ENCODE data around the gene IFITM2.
"Not testable (repeated sequence)": the region's sequence is repeated elsewhere in the genome, so short reads cannot be mapped to it uniquely, and the experiment has no call there.

Gene IFITM2

DNA sequence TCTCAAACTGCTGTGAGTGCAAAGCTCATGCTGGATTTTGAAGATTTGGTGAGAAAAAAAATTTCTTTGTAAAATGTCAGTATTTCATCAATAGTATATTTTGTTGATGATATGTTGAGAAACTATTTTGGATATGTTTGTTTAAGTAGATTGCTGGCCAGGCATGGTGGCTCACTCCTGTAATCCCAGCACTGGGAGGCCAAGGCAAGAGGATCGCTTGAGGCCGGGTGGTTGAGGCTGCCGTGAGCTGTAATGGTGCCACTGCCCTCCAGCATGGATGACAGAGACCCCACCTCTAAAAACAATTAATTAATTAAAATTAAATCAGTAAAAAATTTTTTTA lies 19.9 kb downstream of the IFITM2 start:
- DNase-seq, result no peak

DNA sequence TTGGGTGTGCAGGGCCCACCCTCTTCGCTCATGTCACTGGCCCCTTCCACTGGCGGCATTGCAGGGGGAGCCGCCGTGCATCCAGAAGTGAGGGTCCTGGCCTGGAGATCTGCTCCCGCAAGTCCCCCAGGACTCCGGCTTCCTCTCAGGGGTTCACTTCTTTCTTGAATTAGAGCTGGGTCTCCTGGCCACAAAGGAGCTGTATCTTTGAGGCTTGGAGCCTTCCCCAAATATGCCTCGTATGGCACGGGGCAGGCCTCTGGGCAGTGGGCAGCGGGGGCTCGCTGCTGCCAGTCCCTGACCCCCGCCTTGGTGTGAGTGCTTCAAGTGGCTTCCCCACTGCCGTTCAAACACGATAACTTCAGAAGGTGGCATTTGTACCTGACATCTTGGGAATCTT lies 20.4 kb downstream of the IFITM2 start:
- DNase-seq, result no peak

DNA sequence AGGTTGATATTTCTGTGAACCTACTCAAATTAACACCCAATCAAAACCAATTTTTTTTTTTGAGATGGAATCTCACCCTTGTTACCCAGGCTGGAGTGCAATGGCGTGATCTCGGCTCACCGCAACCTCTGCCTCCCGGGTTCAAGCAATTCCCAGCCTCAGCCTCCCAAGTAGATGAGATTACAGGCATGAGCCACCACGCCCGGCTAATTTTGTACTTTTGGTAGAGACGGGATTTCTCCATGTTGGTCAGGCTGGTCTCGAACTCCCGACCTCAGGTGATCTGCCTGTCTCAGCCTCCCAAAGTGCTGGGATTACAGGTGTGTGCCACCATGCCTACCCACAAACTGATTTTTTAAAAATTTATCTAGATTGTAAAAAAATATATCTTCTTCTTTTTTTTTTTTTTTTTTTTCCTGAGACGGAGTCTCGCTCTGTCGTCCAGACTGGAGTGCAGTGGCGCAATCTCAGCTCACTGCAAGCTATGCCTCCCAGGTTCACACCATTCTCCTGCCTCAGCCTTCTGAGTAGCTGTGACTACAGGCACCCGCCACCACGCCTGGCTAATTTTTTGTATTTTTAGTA lies 21.0 kb downstream of the IFITM2 start:
- not testable (repeated sequence) for DNase-seq

DNA sequence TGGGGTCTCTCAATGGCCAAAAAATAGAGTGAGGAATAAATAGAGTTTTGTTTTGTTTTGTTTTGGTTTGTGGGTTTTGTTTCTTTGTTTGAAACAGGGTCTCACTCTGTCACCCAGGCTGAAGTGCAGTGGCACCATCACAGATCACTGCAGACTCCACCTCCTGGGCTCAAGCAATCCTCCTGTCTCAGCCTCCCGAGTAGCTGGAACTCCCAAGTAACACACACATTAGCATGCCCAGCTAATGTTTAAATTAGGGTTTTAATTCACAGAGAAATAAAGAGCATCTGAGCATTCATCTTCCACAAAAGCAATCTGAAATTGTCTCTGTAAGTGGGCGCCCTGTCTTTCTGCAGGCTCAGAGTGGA lies 22.3 kb downstream of the IFITM2 start:
- DNase-seq, result no peak

DNA sequence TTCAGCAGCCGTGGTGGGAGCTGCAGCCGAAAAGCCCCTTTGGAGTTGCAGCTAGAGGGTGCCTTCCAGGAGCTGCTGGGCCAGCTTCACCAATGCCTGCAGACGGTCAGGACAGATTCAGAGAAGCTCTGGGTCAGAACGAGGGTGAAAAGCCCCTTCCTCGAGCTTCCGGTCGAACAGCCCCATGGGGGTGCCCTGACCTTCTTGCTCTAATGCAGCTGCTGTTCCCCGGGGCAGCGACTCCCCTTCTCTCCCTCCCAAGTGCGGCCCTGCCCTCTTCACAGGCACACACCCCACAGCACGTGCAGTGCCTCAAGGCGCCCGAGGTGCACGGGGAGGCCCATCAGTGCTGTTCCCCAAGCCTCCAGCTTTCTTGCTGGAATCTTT lies 22.7 kb downstream of the IFITM2 start:
- no peak for DNase-seq

DNA sequence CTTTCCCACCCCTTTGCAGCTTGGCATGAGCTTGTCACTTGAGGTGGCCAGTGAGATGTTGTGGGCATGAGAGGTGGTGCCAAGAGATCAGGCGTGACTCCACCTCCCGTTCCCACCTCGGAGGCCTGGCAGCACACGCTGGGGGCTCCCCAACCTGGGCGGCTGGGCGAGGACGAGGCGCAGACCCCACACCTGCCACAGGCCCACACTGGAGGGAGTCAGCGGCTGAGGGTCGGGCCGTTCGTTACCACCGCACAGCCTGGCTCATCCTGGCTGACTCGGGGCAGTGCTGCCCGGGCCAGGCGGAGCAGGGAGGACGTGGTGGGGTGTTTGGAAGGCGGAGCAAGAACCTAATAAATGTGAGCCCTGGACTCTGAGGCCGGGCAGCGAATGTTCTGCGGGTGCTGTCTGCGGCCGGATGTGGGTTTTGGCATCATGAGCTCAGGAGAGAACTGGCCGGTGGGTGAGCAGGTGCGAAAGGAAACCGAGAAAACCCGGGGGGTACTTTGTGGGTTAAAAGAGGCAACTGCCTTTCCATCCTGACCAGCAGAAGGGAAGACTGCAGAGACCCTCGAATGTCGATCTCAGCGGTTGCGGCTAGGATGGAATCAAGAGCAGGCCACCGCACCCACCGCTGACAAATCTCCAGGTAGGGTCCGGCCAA lies 23.2 kb downstream of the IFITM2 start:
- no peak for DNase-seq

DNA sequence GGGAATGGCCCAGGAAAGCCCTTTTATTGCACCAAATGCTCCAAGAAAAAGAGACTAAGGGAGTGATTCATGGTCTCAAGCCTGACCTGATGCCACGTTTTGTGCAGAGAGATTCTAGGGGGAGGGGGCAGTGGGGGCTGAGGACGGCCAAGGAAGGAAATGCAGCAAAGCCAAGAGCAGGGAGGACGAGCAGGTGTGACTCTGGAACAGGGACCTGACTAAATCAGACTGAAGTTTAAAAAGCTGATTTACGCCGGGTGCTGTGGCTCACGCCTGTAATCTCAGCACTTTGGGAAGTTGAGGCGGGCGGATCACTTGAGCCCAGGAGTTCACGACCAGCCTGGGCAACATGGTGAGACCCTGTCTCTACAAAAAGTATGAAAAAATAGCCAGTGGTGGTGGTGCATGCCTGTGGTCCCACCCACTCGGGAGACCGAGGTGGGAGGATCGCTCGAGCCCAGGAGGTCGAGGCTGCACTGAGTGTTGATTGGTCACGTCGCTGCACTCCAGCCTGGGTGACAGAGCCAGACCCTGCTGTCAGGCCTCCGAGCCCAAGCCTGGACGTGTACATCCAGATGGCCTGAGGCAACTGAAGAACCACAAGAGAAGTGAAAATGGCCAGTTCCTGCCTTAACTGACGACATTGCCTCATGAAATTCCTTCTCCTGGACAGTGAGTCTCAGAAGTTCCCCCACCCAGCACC lies 23.9 kb downstream of the IFITM2 start:
- DNase-seq, result no peak

DNA sequence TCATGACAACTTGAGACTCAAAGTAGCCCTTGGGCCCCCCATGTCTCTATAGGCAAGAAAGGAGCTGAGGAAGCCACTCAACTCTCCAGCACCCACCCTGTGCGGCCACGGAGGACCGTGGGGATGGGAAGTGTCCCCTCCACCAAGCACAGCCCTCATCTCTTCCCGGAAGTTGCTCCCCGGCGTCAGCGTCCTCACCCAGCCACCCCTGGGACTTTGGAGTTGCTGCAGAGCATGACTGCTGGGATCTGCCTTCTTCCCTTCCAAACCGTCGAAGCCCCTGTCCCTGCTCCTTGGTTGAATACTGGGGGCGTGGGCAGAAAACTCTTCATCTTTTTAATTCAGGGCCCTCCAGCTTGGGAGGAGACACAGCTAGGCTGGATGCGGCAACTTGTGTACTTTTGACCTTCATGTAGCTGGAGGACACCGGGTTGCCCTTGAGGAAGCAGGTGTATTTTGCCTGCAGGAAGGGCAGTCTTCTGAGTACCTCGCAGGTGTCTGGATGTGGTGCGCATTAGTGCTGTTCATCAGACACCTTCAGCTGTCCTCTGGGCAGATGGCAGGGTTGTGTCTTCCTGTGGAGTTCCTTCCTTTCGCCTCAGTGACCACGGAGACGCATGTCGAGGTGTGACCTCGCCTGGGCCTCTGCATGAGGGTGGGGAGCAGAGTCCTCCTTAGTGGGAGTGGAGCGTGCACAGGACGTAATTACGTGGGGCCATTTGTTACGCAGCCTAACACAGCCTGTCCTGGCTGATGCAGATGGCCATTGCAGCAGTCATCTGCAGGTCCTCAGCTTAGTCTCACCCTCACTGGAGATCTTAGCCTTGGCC lies 25.2 kb downstream of the IFITM2 start:
- no peak for DNase-seq

DNA sequence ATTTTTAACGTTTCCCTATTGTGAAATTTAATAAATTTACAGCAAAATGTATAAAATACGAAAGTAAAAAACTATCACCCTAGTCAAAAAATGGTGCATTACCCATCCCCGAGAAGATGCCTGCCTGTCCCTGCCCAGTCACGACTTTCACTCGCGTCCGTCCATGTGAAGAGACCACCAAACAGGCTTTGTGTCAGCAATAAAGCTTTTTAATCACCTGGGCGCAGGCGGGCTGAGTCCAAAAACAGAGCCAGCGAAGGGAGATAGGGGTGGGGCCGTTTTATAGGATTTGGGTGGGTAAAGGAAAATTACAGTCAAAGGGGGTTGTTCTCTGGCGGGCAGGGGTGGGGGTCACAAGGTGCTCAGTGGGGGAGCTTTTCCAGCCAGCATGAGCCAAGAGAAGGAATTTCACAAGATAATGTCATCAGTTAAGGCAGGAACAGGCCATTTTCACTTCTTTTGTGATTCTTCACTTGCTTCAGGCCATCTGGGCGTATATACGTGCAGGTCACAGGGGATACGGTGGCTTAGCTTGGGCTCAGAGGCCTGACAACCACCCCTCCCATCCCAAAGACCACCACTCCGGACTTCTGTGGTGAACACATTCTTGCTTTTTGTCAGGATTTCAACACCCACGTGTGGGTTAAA lies 26.1 kb downstream of the IFITM2 start:
- not testable (repeated sequence) for DNase-seq

DNA sequence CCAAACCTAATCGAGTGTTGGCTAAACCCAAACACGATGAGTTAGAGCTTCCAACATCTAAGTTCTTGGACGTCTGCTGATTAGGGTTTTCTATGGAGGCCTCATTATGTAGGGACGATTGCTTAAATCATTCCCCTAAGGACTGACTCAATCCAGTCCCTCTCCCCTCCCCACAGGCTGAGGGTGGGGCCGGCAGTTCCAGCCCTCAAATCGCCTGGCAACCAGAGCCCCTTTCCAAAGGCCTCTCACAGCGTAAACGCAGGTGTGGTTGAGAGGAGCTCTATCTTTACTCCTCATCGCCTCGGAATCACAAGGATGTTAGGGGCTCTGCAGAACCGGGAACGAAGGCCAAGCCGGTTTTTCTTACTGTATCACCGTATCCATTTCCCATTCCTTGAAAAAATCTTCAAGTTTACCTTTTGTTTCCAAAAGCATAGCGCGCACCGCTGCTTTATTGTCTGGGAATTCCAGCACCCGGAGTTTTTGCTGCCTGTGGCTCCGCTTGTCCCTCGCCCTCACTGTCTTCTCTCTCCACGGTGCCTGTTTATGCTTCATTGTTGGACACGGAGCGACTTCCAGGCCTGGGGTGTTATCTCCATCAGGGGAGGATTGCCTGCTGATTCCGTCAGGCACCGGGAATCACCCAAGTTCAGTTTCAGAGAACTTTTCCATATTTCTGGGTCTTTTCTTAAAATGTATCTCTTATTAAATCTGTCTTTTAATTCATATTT lies 26.8 kb downstream of the IFITM2 start:
- no peak for DNase-seq

DNA sequence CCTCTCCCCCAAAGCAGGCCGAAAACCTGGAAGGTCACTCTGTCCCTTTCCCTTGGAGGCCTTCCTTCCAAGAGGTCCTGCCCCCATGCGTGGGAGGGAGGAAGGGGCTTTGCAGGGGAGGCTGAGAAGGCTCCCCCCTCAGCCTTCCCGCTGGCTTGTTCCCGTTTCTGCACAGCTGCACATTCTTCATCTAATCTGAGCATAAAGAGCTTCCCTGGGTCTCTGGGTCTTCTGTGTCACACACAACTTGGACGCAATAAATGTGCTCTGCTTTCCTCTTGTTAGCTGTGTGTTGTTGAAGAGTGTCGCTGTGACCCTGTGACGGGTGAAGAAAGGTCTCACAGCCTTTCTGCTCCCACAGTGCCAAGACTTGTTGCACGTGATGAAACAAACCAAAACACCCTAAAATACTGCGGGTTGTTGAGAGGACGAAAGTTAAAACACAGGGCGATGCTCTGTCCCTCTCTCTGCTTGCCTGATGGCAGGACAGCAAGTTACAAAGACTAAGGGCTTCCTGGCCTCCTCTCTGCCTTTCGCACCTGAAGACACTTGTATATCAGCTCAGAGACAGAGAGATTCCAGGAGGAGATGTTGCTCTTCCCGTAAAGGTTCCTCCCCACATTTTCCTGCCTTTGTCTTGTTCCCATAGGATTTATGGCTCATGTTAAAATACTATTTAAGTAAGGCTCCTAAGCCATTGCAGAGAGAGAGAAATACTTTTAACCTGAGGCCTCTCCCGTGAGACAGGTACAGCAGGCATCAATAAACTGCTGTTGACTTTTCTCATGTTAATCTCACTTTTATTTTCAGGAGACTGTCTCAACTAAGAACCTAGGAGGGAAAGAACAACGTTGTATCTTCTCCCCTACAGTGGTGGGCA lies 28.4 kb downstream of the IFITM2 start:
- no peak for DNase-seq

DNA sequence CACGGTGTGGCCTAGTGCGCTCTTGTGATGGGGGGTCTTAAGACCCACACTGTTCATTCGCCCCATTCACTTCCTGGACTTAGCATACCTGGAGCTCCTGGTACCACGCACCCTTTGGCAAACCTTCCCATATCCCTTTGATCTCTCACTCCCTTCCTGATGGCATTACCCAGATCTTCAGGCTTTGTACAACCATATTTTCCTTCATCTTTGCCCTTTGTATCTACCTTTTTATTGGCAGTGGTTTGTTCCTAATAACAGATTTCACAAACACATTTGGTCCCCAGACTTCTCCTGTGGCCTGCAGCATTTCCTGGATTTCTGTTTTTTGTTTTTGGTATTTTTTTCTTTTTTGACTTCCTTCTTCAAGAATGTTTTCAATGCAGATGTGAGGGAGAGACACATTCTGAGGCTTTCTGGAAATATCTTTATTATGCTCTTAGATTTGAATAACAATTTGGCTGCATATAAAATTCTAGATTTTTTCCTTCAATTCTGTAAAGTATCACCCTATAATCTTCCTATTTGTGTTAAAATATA lies 29.1 kb downstream of the IFITM2 start:
- no peak for DNase-seq

DNA sequence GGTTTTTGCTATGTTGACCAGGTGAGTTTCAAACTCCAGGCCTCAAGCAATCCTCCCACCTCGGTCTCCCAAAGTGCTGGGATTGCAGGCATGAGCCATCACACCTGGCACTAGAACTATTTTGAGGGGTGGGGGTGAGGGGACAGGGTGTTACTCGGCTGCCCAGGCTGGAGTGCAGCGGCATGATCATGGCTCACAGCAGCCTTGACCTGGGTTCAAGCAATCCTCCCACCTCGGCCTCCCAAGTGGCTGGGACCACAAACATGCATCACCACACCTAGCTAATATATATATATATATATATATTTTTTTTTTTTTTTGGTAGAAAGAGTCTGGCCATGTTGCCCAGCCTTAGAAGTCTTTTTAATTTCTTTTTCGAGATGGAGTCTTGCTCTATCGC lies 30.1 kb downstream of the IFITM2 start:
- DNase-seq, result no peak

DNA sequence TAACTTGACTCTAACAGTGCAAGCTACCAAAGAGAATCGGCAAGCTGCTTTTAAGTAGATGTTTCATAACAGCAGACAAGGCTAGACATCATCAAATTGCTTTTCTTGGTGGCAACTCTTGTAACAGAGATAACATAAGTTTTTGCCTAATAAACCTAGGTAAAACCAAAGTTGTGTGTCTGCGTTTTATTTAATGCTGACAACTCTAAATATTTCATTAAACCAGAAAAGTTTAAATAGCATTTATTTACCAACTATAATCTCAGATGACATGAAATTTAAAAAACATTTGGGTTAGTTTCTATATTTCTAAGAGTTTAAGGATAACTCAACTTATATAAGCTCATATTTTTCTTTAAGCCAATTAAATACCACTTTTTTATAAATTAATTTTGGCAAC lies 32.3 kb downstream of the IFITM2 start:
- no peak for DNase-seq

DNA sequence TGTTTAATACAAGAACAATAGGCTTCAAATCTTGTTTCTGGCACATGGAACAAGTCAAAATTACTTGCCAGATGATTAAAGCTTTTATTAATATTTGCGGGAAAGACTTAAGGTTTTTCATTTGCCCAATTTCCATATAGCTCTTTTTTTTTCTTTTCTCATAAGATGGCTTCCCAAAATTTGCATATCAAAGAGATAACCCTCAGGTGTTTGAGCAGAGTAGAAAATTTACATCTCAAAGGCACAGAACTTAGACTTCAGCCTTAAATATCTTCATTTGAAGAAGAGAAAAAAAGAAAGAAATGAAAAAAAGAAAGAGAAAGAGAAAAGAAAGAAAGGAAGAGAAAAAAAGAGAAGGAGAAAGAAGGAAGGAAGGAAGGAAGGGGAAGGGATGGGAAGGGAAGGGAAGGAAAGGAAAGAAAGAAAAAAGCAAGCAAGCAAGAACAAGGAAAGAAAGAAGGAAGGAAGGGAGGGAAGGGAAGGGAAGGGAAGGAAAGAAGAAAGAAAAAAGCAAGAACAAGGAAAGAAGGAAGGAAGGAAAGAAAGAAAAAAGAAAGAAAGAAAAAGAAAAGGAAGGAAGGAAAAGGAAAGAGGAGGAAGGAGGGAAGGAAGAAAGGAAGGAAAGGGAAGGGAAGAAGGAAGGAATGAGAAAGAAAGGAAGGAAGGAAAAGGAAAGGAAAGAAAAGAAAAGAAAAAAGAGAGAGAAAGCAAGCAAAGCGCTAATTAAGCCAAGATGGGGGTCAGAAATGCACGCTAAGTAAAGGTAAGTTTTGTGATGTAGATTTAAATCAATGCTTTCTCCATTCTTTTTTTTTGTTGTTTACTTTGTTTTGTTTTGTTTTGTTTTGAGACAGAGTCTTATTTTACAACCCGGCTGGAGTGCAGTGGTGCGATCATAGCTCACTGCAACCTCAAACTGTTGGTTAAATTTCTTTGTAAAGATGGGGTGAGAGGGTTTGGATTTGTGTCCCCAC lies 33.2 kb downstream of the IFITM2 start:
- DNase-seq, result no peak

DNA sequence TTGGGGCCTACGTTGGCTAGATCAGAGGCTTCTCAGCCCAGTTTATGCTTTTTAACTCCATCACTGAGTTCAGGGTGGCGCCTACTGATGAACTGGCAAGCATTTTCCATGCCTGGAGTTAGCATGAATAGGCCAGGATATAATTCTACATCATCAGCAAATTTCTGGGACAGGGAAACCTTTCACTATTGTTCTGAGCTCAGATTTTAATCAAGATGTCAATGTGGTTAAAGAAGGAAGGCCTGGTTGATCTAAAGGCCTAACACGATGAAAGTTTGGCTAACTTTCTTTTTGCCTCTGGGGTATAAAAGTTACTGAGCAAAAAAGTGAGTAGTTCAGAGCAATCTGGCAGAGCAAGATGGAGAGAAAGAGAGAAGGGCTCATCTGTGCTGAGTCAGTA lies 34.7 kb downstream of the IFITM2 start:
- no peak for DNase-seq

DNA sequence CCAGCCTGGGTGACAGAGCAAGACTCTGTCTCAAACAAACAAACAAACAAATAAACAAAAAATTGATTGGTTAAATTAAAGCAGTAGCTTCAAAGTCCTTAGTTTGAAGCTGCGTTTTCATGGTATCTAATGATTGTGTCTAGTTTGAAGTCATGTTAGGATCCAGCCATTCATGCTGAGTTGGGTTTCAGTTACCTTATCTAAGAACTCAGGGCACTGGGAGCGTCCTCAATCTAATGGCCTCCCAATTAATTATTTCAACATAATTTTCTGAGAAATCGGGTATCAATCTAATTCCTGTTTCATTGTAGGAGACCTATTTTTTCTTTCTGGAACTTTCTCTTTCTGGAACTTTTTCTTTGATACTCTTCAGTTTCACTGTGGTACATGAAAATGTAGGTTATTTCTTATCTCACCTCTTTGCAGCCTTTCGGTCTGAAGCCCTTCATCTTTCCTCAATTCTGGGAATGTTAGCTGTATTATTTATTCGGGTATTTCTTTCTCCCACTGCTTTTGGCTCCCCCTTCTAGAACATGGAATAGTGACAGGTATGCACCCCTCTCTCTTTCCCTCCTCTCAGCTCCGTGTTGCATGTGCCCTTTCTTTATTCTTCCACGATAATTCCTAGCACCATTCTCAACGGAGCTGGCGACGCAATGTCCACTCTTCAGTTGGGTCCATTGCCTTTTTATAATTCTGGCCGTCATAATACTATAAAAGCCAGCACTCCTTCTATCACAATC lies 37.4 kb downstream of the IFITM2 start:
- no peak for DNase-seq

DNA sequence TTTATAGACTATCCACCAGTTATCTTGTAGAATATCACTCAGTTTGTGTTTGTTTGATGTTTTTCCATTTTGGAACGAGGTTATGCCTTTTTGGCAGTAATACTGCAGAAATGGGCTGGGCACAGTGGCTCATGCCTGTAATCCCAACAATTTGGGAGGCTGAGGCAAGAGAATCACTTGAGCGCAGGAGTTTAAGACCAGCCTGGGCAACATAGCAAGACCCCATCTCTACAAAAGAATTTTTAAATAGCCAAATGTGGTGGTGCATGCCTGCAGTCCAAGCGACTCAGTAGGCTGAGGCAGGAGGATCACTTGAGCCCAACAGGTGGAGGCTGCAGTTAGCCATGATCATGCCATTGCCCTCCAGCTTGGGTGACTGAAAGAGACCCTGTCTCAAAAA lies 38.9 kb downstream of the IFITM2 start:
- DNase-seq, result no peak

DNA sequence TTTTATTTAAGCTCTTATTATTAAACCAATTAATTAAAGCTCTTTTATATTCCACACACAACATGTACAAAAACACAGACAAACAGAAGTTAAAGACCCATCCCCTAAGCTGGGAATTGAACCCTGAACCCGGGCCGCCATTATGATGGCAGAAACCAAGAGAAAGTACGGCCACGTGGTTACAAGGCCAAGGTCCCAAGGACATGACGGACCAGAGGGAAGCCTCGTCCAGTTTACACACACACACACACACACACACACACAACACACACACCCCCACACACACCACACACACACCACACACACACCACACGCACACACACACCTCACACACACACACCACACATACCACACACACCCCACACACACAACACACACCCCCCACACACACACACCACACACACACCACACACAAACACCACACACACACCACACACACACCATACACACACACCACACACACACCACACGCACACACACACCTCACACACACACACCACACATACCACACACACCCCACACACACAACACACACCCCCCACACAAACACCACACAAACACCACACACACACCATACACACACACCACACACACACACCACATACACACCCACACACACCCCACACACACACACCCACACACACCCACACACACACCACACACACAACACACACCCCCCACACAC lies 41.8 kb downstream of the IFITM2 start:
- DNase-seq, result not testable (repeated sequence)
